Activated CD4-positive, alpha-beta T cell treated with anti-CD3 and anti-CD28 coated beads, Interleukin-2, Interleukin-4, amounts not matched to agents 100 ng/mL and 50 ng/mL, durations not matched to agents 16 hours and 8 hours (primary cell): ENCODE data around the gene PPIA.
A peak's percentile ranks its signal among the peaks of the same experiment; 100 is the strongest.
"Not testable (repeated sequence)": the region's sequence is repeated elsewhere in the genome, so short reads cannot be mapped to it uniquely, and the experiment has no call there.

Experiments used
- DNase-seq: peaks from one replicate; pipeline ENCODE4 v3.0.0-alpha.2; 2020; ENCODE audit warnings: low spot score

The PPIA gene

DNA sequence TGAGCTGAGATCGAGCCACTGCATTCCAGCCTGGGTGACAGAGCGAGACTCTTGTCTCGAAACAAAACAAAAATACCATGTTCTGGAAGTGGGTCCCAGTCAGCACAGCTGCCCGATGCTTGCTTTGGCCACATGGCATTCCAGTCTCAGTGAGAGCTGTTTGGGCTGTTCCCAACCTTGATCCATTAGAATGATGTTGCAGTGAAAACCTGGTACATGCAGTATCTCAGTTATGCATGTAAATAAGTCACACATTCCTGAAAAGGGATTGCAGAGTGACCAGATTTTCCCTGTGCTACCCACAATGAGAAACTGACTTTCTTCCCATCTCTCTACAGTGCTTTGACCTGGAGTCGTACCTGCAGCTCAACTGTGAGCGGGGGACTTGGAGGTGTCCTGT lies 32.4 kb upstream of the PPIA start:
- DNase-seq: no peak

DNA sequence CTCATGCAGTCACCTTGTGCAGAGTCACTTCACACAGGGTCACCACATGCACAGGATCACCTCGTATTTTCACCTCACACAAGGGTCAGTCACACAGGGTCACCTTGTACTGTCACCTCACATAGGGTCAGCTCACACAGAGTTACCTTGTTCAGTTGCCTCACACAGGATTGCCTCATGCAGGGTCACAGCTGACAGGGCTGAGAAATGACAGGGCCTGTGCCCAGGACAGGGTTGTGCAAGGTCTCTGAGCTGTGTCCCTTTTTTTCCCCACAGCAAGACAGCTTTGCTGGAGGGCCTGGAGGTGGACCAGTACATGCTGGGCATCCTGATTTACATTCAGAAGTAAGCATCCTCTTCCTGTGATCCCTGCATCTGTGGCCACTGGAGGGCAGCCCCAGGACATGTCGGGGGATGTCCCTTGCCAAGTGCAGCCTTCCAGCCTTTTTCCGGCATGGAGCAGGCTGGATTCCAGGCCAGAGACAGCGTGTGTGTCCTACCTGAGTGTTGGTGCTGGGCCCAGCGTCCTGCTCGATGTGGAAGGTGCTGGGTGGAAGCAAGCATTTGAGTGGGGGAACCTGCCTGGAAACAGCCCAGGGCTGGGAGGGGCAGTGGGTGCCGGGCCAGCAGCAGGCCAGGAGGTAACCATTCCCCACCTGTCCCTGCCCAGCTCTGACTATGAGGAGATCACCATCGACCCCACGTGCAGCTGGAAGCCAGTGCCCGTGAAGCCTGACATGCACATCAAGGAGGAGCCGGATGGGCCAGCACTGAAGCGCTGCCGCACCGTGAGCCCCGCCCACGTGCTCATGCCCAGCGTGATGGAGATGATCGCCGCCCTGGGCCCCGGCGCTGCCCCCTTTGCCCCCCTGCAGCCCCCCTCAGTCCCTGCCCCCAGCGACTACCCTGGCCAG lies 31.6 kb upstream of the PPIA start:
- DNase-seq: no peak

DNA sequence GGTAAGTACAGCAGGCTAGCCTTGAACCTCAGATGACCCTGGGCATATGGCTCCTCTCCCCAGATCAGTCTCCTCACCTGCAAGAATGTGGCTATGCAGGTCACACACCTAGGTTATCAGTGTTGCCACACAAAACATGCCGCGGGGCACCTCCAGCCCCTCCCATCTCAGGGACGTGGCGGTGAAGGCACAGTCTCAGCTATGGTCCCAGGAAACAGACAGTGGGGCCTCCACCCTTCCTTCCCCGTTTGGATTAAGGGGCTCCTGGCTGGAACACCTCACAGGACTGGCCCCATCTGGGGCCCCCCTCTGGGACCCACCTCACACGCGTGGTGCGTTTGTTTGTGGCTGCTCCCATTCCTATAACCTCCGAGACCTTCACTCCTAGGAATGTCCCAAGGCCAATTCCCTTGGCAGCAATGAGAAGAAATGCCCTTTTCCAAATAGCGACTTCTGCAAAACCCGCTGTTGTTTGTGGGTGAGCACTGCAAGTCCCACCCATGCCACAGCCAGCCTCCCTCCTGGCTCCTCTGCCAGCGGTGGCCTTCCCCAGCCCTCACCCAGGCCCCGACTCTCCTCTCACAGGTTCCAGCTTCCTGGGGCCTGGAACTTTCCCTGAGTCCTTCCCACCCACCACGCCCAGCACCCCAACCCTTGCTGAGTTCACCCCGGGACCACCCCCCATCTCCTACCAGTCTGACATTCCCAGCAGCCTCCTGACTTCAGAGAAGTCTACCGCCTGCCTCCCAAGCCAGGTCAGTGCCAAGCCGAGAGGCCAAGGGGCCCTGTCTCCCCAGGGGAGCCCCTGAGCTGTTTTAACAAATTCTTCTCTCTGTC lies 30.7 kb upstream of the PPIA start:
- no peak for DNase-seq

DNA sequence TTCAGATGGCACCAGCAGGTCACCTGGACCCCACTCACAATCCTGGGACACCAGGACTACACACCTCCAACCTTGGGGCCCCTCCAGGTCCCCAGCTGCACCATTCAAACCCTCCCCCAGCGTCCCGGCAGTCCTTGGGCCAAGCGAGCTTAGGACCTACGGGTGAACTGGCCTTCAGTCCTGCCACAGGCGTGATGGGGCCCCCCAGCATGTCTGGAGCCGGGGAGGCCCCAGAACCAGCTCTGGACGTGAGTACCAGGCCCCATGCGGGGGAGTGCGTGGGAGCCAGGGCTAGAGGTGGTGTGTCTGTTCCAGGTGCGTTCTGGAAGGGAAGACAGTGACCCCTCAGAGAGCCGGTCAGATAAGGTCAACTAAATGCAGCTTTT lies 30.1 kb upstream of the PPIA start:
- DNase-seq: no peak

DNA sequence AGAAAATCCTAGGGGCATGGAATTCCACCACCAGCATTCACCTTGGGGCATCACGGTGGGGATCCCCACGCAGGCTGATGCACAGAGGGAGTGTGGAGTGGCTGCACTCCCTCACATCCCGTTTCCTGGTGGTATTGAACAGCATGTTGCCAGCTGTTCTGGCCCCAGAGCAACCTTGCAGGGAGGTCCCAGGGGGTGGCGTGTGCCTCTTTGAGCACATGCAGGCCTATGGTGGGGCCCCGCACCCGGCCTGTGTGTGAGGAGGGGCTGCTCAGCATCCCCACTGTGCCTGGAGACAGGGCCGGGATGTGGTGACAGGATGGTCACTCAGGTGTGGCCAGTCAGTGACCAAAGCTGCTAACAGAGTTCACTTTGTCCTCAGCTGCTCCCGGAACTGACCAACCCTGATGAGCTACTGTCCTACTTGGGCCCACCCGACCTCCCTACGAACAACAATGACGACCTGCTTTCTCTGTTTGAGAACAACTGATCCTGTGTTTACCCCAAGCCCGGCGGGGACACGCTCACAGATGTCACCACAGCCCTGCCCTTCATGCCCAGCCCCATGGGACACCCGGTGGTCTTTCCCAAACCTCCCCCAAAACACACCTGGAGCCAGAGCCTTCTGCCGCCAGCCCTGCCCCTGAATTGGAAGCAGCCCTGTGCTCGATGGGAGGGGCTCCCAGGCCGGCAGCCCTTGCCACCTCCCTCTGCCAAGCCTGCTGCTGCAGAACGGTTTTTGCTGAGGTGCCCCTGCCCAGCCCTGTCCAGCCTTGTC lies 29.2 kb upstream of the PPIA start:
- DNase-seq: no peak

DNA sequence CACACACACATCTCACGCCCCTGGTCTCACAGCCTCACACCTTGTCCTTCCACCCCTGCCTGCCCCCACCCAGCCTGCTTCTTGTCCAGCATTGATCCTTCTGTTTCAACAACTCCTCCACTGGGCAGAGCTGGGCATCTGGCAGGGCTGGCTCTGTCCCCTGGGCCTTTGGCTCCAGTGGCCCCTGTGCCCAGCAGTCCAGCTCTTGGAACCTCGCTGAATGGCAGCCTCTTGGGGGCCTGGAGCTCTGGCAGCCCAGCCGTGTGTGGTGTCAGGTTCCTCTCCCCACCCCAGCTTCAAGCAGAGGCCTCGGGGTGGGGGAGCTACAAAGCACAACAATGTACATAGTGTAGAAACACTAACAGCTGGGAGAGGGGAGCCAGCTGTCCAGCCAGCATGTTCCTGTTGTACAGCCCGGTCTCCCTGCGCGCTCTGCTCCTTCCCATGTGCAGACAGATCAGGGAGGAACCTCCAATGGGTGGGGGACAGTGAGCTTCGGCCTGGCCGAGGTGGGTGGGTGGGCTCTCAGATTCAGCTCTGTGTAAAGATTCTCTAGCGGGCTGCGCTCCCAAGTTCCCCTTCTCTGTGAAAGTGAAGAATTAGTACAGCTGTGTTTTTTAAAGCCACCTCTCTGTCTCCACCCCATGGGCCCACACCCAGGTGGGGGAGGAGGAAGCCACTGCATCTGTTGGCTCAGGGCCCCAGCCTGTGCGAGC lies 28.4 kb upstream of the PPIA start:
- DNase-seq: no peak

DNA sequence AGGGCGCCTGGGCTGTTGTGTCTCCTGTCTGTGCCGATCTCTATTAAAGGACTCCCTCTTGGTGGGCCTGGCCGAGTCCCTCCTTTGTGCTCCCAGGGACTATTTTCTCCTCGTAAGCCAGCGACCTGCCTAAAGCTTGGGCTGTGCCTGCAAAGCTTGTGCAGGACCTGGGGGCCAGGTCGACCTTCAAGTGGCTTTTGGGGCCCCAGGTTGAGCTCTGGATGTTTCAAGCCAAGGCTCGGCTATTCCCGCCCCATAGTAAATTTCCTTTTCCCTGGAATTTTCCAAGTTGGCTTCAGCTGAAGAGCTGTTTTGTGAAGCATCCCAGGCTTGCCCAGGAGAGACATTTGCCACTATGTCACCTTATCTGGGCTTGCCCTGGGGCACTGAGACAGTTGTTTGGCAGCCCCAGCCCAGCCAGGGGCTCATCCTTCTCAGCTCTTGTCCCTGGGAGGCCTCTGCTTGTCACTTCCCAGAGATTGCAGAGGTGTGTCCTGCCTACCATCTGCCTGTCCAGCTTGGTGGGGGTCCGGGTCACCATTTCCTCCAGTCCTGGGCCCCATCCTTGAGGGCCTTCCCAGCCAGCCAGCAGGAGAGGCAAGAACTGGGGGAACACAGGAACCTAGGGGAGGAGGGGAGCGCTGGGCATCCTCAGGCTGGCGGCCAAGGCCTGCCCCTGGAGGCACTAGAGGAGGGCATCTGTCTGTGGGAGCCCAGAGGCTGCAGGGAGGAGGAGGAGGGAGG lies 27.7 kb upstream of the PPIA start:
- no peak for DNase-seq

DNA sequence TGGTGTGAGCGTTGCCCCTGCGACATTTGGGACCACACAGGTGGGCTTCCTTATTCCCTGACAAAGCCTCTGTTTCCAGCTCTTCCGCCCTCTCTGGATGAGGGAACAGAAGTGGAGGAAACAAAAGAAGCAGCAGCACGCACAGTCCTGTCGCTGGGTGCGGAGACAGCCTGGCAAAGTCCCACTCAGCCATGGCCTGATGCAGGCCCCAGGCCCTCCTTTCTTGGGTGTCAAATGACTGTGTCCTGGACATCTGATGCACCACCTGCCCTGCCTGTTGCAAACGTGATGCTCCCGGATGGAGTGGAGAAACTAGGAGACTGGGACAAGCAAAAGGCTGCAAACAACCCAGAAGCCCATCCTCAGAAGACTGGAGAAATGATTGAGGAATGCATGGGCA lies 27.1 kb upstream of the PPIA start:
- no peak for DNase-seq

DNA sequence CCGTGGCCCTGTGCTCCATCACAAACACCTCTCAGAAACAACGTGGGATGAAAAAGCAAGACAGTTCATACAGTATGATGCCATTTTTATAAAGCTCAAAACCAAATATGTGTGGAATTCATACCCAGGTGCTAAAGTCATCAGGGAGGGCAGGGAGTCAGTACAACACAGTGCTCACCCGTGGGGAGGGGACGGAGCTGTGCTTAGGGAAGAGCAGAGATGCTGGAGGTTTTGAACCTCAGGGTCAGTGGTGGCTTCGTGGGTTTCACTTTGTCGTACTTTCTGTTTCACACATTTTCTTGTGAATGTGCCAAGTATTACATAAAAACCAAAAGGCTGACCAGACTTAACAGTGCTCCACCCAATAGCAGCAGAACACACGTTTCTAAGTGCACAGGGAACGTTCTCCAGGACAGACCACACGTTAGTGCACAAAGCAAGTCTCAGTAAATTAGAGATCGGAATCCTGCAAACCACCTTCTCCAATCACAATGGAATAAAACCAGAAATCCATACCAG lies 26.6 kb upstream of the PPIA start:
- DNase-seq: peak; percentile 32

DNA sequence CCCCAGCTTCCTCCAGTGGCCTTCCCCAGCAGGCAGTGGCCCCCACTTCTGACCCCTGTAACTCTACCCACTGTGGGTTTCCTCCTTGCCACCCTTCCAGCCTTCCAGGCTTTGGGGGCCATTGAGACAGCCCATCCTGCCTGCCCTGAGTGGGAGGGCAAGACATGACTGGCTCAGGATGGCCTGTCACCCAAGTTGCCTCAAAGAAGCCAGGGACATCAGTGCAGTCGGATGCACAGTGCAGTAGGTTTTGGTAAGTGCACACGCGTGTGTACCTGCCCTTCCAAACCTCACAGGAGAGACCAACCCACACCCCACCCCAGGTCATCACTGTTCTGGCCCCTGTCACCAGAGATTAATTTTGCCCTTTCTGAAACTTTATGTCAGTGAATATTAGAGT lies 25.1 kb upstream of the PPIA start:
- DNase-seq: no peak

DNA sequence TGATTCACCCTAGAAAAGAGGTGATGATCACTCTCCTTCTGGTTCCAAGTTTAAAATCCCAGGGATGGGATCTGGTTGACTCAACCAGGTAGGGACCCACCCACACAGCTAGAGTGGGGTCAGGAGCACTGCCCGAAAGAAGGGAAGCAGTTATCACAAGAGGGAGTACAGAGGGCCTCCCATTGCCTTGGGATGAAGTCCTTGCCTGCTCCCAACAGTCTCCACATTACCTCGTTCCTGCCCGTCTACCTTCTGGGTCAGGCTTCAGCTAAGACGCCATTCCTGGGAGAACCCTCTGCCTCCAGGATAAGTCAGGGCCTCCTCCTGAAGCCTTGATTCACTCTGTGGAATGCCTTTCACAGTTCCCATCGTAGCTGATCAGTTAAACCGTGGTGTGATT lies 24.0 kb upstream of the PPIA start:
- DNase-seq: no peak

DNA sequence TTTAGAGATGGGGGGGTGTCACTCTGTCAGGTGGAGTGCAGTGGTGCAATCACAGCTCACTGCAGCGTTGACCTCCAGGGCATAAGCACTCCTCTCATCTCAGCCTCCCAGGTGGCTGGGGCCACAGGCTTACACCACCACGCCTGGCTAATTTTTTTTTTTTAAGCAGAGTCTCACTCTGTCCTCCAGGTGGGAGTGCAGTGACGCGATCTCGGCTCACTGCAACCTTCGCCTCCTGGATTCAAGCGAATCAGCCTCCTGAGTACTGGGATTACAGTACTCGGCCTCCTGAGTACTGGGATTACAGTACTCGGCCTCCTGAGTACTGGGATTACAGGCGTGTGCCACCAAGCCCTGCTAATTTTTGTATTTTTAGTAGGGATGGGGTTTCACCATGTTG lies 23.6 kb upstream of the PPIA start:
- DNase-seq: no peak

DNA sequence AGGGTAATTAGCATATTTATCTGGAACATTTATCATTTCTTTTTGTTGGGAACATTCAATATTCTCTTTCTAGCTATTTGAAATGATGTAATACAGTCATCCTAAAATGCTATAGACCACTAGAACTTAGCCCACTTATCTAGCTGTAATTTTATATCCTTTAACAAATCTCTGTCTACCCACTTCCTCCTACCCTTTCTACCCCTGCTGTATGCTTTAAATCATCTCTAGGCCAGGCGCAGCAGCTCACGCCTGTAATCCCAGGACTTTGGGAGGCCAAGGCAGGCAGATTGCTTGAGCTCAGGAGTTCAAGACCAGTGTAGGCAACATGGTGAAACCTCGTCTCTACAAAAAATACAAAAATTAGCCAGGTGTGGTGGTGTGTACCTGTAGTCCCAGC lies 22.0 kb upstream of the PPIA start:
- not testable (repeated sequence) for DNase-seq

DNA sequence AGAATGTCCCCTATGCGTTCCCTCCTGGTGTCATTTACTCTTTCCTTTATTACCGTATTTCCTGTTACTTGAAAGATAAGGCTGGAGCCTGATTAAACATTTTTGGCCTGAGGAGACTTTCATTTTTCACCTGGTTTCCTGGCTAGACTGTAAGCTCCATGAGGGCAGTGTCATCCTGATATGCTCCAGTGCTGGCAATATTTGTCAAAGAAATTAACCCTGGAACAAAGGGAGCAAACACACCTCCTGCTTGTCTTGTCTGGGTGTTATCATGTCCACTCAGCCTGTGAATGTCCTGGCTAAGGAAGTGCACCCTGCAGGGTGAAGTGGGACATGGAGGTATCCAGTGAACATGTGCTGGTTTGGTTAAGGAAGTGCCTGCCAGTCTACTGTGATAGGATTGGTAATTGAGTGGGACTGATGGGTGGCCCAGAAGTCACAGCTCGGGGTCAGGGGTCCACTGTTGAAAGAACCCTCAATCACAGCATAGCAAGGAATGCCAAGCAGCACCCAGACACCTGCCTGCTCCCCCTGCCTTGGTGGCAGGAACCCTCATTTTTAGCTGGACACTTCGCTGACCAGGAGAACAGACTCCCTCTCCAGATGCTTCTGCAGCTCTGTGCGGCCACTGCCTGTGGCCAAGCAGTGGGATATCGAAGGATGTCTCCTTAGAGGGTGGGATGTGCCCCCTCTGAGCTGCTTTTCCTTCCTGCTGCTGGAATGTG lies 20.9 kb upstream of the PPIA start:
- DNase-seq: no peak

DNA sequence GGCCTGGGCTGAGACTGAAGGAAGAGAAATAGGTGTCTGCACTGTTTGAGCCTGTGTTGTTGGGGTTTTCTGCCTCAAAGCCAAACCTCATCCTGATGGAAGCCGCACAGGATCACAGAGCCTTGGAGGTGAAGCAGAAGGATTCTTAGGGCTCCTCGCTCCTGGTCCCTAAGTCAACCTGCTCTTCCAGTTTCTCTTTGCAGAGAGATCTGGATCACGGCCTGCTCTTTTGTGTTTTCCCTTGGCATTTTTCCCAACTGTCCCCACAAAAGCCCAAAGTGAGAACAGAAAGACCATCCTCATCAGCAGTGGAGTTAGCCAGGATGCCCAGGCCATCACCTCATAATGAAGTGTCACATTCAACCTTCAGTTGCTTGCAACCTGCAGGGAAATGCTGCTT lies 20.3 kb upstream of the PPIA start:
- no peak for DNase-seq

DNA sequence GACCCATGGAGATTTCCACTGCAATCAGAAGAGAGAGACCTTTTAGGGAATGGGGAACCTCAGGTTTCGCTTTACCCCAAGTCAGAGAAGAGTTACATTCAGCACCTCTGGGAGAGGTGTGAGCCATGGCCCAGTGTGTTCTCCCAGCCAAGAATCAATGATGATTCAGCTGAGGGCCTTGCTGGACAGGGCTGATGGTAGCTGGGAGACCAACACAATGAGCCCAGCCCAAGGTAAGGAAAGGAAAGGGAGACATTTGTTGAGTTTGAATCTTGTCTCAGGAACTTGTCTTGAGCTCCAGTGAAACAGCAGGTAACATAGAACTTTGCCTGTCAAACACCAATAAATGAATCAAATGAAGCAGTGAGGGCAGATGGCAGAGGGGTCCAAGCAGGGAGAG lies 14.0 kb upstream of the PPIA start:
- no peak for DNase-seq

DNA sequence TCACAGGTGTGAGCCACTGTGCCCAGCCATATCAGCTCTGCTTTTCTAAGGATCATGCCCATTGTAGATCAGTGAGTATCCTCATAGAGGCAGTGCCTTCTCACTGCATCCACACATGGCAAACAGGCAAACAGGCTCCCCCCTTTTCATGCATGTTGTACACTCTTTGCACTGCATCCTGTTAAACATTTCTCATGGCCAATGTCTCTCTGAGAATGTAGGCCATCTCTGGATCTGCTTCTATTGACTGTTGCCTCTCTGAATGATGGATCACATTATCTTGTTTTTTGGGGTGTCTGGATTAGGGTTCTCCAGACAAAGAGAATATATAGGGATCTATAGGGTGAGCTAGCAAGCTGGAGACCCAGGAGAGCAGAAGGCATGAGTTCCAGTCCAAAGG lies 13.1 kb upstream of the PPIA start:
- no peak for DNase-seq

DNA sequence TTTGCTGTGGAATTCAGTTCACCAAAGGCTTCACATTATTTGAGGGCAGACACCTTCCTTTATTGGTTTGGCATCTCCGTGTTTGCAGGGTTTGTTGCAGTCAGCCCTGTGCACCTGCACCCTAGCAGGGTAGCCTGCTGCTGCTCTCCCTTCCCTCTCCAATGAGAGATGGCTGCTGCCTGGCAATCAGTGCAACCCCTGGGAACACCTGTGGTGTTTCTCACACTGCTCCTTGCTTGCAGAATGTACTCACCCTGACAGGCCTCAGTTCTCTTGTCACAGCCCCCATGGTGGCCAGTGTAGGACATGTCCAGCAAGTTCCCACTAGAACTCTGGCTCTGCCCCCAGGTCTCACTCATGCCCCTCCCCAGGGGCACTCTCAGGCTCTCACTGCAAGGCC lies 12.1 kb upstream of the PPIA start:
- no peak for DNase-seq

DNA sequence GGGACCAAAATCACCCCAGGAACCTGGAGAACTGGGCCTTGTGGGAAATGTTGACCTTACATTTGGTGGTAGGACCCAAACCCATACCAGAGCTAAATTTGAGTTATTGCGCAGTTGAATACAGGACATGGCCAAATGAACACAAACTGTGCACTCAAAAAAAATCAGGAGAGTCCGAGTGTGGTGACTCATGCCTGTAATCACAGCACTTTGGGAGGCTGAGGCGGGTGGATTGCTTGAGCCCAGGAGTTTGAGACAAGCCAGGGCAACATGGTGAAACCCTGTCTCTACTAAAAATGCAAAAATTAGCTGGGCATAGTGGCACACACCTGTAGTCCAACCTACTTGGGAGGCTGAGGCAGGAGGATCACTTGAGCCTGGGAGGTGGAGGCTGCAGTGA lies 11.3 kb upstream of the PPIA start:
- not testable (repeated sequence) for DNase-seq

DNA sequence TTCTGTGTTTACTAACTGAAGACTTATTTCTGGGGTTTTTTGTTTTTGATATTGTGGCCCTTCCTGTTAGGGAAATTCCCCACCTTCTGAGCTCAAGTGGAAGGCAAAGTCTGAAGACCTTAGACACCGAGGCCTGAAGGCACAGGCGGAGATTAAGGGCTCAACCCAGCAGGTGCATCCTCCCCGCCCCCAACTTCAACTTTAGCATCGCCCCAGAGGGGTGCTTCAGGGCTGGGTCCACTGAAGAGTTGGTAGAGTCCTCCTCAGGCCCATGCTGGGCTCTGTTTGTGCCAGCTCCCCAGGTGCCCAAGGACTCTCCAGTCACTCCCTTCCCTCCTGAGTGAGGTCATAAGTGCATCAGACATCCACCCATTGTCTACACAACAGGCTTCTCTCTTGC lies 9.4 kb upstream of the PPIA start:
- no peak for DNase-seq
